Measurements from ENCODE around the gene OXTR.

OXTR gene

GRCh38 chr3:8709801-8710507 lies 59.5 kb downstream of the OXTR start:
- no peaks in the 10 kb centered on the region for H3K9me3 ChIP-seq
- no peak overlapping the region for H3K4me3 ChIP-seq (ENCODE audit: low read depth in 1 of 2, low read length in 1 of 2)
- no peaks in the 10 kb centered on the region for H3K4me1 ChIP-seq (ENCODE audit: control insufficient read depth in 1 of 2, insufficient read depth in 1 of 2, low read depth in 1 of 2, low read length in 1 of 2)
- no peak for TF ChIP-seq CTCF (IDR thresholded peaks at IDR 0.05)
- no peak overlapping the region for H3K27ac ChIP-seq
- no peaks in the 10 kb centered on the region for H3K36me3 ChIP-seq
- H3K27me3 ChIP-seq, result no peaks in the 10 kb centered on the region

GRCh38 chr3:8709287-8709686 lies 60.1 kb downstream of the OXTR start:
- Histone ChIP-seq H3K9me3 (no peaks in the 10 kb centered on the region), H3K36me3 (no peaks in the 10 kb centered on the region), H3K27me3 (no peaks in the 10 kb centered on the region), H3K4me3 (ENCODE audit: low read depth in 1 of 2, low read length in 1 of 2) (no peak overlapping the region), H3K4me1 (ENCODE audit: control insufficient read depth in 1 of 2, insufficient read depth in 1 of 2, low read depth in 1 of 2, low read length in 1 of 2) (no peaks in the 10 kb centered on the region), H3K27ac (no peak overlapping the region)
- no peak for TF ChIP-seq CTCF (IDR thresholded peaks at IDR 0.05)

- Histone ChIP-seq H3K9me3 (peaks cover 6% of the 10 kb centered on the region), H3K4me3 (ENCODE audit: low read depth in 1 of 2, low read length in 1 of 2) (no peak overlapping the region), H3K36me3 (no peaks in the 10 kb centered on the region), H3K4me1 (ENCODE audit: control insufficient read depth in 1 of 2, insufficient read depth in 1 of 2, low read depth in 1 of 2, low read length in 1 of 2) (no peaks in the 10 kb centered on the region), H3K27me3 (no peaks in the 10 kb centered on the region), H3K27ac (no peak overlapping the region)
- TF ChIP-seq CTCF (IDR thresholded peaks at IDR 0.05), result no peak
Measured at GRCh38 chr3:8705575-8705974, 63.8 kb downstream of the OXTR start.

- Histone ChIP-seq H3K4me3 (ENCODE audit: low read depth in 1 of 2, low read length in 1 of 2) (no peak overlapping the region), H3K36me3 (no peaks in the 10 kb centered on the region), H3K27ac (no peak overlapping the region), H3K27me3 (no peaks in the 10 kb centered on the region), H3K4me1 (ENCODE audit: control insufficient read depth in 1 of 2, insufficient read depth in 1 of 2, low read depth in 1 of 2, low read length in 1 of 2) (no peaks in the 10 kb centered on the region), H3K9me3 (peaks cover 8% of the 10 kb centered on the region)
- no peak for TF ChIP-seq CTCF (IDR thresholded peaks at IDR 0.05)
Measured at GRCh38 chr3:8702560-8702959, 66.9 kb downstream of the OXTR start.
